Naive thymus-derived CD4-positive, alpha-beta T cell (primary cell): ENCODE measurements around the gene FHIP1B. TPM values are rescaled to one million over a fixed set of nuclear protein-coding genes. Genes with fewer than 3 reads are reported as not detected.
"Not testable (repeated sequence)": the region's sequence is repeated elsewhere in the genome, so short reads cannot be mapped to it uniquely, and the experiment has no call there.

Experiments used
- ATAC-seq: fragments of 150-1000 bp; cut with Tn5 transposase; 2 replicates; pipeline ENCODE4 v1.10.0; 2021; ENCODE audit warnings: mild to moderate bottlenecking, moderate library complexity
- CTCF ChIA-PET: fragments of 350-600 bp; sonication (Branson Sonifier 250); formaldehyde crosslinking; loops from one replicate; lab custom pipeline; 2021; ENCODE audit warnings: antibody characterized with exemption; lab: Charles Lee
- POLR2A ChIA-PET: fragments of 350-600 bp; sonication (Branson Sonifier 250); formaldehyde crosslinking; loops from one replicate; lab custom pipeline; 2021; ENCODE audit warnings: antibody characterized with exemption, inconsistent platforms; lab: Charles Lee
- DNase-seq, 9 donors: peaks; one replicate each; pipeline versions ENCODE4 v3.0.0 to v3.0.0-alpha.2; 2020 to 2022; ENCODE audit warnings: mixed read lengths in 1 of 9
- H3K27ac ChIP-seq: one replicate; pipeline ENCODE4 v1.7.0; 2013; ENCODE audit warnings: mild to moderate bottlenecking, low read depth, low read length, moderate library complexity
- H3K27me3 ChIP-seq, 2 donors: one replicate each; pipeline ENCODE4 v1.7.0; 2013; ENCODE audit warnings: low read length in 2 of 2, mild to moderate bottlenecking in 2 of 2, moderate library complexity in 2 of 2; ENCODE audit not compliant: control insufficient read depth in 2 of 2, insufficient read depth in 2 of 2
- H3K36me3 ChIP-seq, 3 experiments: 1 replicate in 2 of 3; 2 replicates in 1 of 3; pipeline ENCODE4 v1.7.0; 2013; ENCODE audit warnings: low read length in 3 of 3, mild to moderate bottlenecking in 3 of 3, moderate library complexity in 1 of 3; ENCODE audit not compliant: insufficient read depth in 3 of 3, control insufficient read depth in 2 of 3
- H3K4me1 ChIP-seq, 2 donors: one replicate each; pipeline ENCODE4 v1.7.0; 2013; ENCODE audit warnings: low read length in 2 of 2, mild to moderate bottlenecking in 2 of 2, moderate library complexity in 1 of 2; ENCODE audit not compliant: control insufficient read depth in 2 of 2, insufficient read depth in 2 of 2
- H3K4me3 ChIP-seq: 2 replicates; pipeline ENCODE4 v1.7.0; 2013; ENCODE audit warnings: mild to moderate bottlenecking, low read length
- H3K9me3 ChIP-seq, 3 experiments: 1 replicate in 2 of 3; 2 replicates in 1 of 3; pipeline ENCODE4 v1.7.0; 2013; ENCODE audit warnings: low read length in 3 of 3; ENCODE audit not compliant: control insufficient read depth in 2 of 3
- H3K27ac Mint-ChIP-seq, 9 donors: one replicate each; pipeline ENCODE4 v1.8.0; 2020 to 2022; ENCODE audit warnings: mixed read lengths in 9 of 9, mild to moderate bottlenecking in 8 of 9, moderate library complexity in 5 of 9, inconsistent platforms in 2 of 9
- H3K27me3 Mint-ChIP-seq, 5 donors: one replicate each; pipeline ENCODE4 v1.8.0; 2021 to 2022; ENCODE audit warnings: mixed read lengths in 5 of 5, mild to moderate bottlenecking in 1 of 5
- H3K36me3 Mint-ChIP-seq, 5 donors: one replicate each; pipeline ENCODE4 v1.8.0; 2020 to 2022; ENCODE audit warnings: mixed read lengths in 5 of 5, mild to moderate bottlenecking in 3 of 5, inconsistent platforms in 1 of 5
- H3K4me1 Mint-ChIP-seq, 7 donors: one replicate each; pipeline ENCODE4 v1.8.0; 2020 to 2022; ENCODE audit warnings: mixed read lengths in 7 of 7, mild to moderate bottlenecking in 3 of 7, inconsistent platforms in 1 of 7
- H3K4me3 Mint-ChIP-seq, 10 donors: one replicate each; pipeline ENCODE4 v1.8.0; 2020 to 2022; ENCODE audit warnings: mild to moderate bottlenecking in 10 of 10, mixed read lengths in 10 of 10, moderate library complexity in 6 of 10, inconsistent platforms in 2 of 10
- H3K9me3 Mint-ChIP-seq, 11 donors: one replicate each; pipeline ENCODE4 v1.8.0; 2020 to 2022; ENCODE audit warnings: mixed read lengths in 11 of 11, mild to moderate bottlenecking in 4 of 11, inconsistent platforms in 1 of 11, moderate library complexity in 1 of 11
- intact Hi-C, 2 donors: fragments of 100-400 bp; cut with micrococcal nuclease; formaldehyde crosslinking; loops; one replicate each; pipeline ENCODE4 v1.15.1; 2023
- polyA plus RNA-seq, 2 donors: library from polyadenylated mRNA; unstranded; fragments of 300-500 nt; fragmentation: Illumina TruSeq; gene quantifications; one replicate each; pipeline ENCODE4 v1.2.3, GENCODE V29; 2021
- total RNA-seq, 6 experiments: library from RNA in 5 of 6; stranded (reverse) in 5 of 6; gene quantifications; 1 replicate in 5 of 6; 2 replicates in 1 of 6; pipeline ENCODE4 v1.2.3 and lab custom pipeline; 2021 to 2026

Gene FHIP1B
- 10 to 100 TPM; 26.8 to 52.4 (median 44.3) TPM for total RNA-seq
- polyA plus RNA-seq, result 10 to 100 TPM in 1 of 2 donors, 1 to 10 TPM in 1; 9.7 to 20.3 TPM
- total RNA-seq (lab: John Stamatoyannopoulos, UW), result 36.6 reads per million, percentile 64 among the genes with 10 or more reads in this experiment

GRCh38 chr11:6234387-6235107 lies at the start of gene FHIP1B:
Gene FHIP1B (minus strand): TSS chr11:6234636. CDS start chr11:6224516, 10,120 bp downstream.
- H3K9me3 Mint-ChIP-seq, result peaks cover 0 to 2% (median 0%) of the 10 kb centered on the region in 11 donors
- no peaks in the 10 kb centered on the region for H3K9me3 ChIP-seq
- peaks cover 36 to 55% (median 50%) of the 10 kb centered on the region in 7 donors for H3K4me1 Mint-ChIP-seq
- no peaks in the 10 kb centered on the region for H3K27me3 ChIP-seq
- peak; percentile 95 for ATAC-seq
- ChIA-PET CTCF (interaction anchor here (1.4 kb wide), 1 partner anchor 129 kb away, joined by 3 read pairs; no protein-coding TSS in a partner anchor), POLR2A (interaction anchor here (1.6 kb wide), 1 partner anchor 247 kb away, joined by 4 read pairs; the partner anchor contains the start of genes ARFIP2 and TIMM10B)
- intact Hi-C loops, result loop anchor here (1.0 to 10.0 kb wide), 26 partner anchors 25 to 1842 kb away; partner anchors contain the start of genes ARFIP2 (in 2 of the 2), EIF3F (in 2 of the 2), MRPL17 (in 2 of the 2) and PPFIBP2 (in 2 of the 2)
- H3K36me3 Mint-ChIP-seq, result peaks cover 0 to 8% (median 4%) of the 10 kb centered on the region in 5 donors
- peak within 1 kb of the TSS; percentile 96 for H3K4me3 ChIP-seq
- peak within 1 kb of the TSS; percentile 90 to 100 (median 98) for H3K4me3 Mint-ChIP-seq
- H3K36me3 ChIP-seq, result no peaks in the 10 kb centered on the region
- H3K27ac Mint-ChIP-seq, result peak within 1 kb of the TSS; percentile 87 to 100 (median 97)
- peak; percentile 95 to 100 (median 100) for DNase-seq
- H3K4me1 ChIP-seq, result peaks cover 14 to 19% of the 10 kb centered on the region in 2 donors
- no peaks in the 10 kb centered on the region for H3K27me3 Mint-ChIP-seq
- peak within 1 kb of the TSS; percentile 81 for H3K27ac ChIP-seq

- Mint-ChIP-seq H3K27ac (no peak overlapping the region), H3K4me3 (no peak overlapping the region), H3K4me1 (peaks cover 0 to under 1% (median 0%) of the 10 kb centered on the region in 7 donors), H3K36me3 (no peaks in the 10 kb centered on the region), H3K27me3 (peaks cover 33 to 58% (median 50%) of the 10 kb centered on the region in 5 donors), H3K9me3 (no peaks in the 10 kb centered on the region)
- ChIA-PET POLR2A (no interaction called here), CTCF (interaction anchor here (0.6 kb wide), 1 partner anchor 33 kb away, joined by 4 read pairs; no protein-coding TSS in a partner anchor)
- H3K36me3 ChIP-seq, result no peaks in the 10 kb centered on the region
- H3K27me3 ChIP-seq, result no peaks in the 10 kb centered on the region
- ATAC-seq, result no peak
- H3K27ac ChIP-seq, result no peak overlapping the region
- no peaks in the 10 kb centered on the region for H3K9me3 ChIP-seq
- H3K4me3 ChIP-seq, result no peak overlapping the region
- no peak for DNase-seq
- intact Hi-C loops, result no loop called here
- H3K4me1 ChIP-seq, result no peaks in the 10 kb centered on the region
Measured at GRCh38 chr11:6283453-6284023, 49.1 kb upstream of the FHIP1B start.

- H3K4me1 ChIP-seq, H3K4me3 Mint-ChIP-seq, H3K27ac ChIP-seq, CTCF ChIA-PET, ATAC-seq, H3K9me3 Mint-ChIP-seq, H3K4me1 Mint-ChIP-seq, H3K9me3 ChIP-seq, H3K27me3 ChIP-seq, H3K27ac Mint-ChIP-seq, H3K36me3 ChIP-seq, DNase-seq, intact Hi-C loops, H3K4me3 ChIP-seq, POLR2A ChIA-PET, H3K36me3 Mint-ChIP-seq: not testable (repeated sequence)
- H3K27me3 Mint-ChIP-seq, result peaks cover 51 to 68% (median 66%) of the 10 kb centered on the region in 5 donors
Measured at GRCh38 chr11:6280809-6281208, 46.4 kb upstream of the FHIP1B start.

- H3K9me3 Mint-ChIP-seq, result peaks cover 0 to 6% (median 0%) of the 10 kb centered on the region in 11 donors
- CTCF ChIA-PET, result no interaction called here
- H3K36me3 Mint-ChIP-seq, result no peaks in the 10 kb centered on the region
Measured at GRCh38 chr11:6273188-6273587, 38.8 kb upstream of the FHIP1B start.

GRCh38 chr11:6271598-6271997 lies 37.2 kb upstream of the FHIP1B start:
- Histone ChIP-seq H3K36me3 (no peaks in the 10 kb centered on the region), H3K4me3 (no peak overlapping the region), H3K4me1 (no peaks in the 10 kb centered on the region), H3K27me3 (no peaks in the 10 kb centered on the region), H3K27ac (no peak overlapping the region), H3K9me3 (no peaks in the 10 kb centered on the region)
- Mint-ChIP-seq H3K27ac (no peak overlapping the region), H3K4me1 (peaks cover 0 to 4% (median 0%) of the 10 kb centered on the region in 7 donors), H3K36me3 (no peaks in the 10 kb centered on the region), H3K27me3 (peaks cover 33 to 61% (median 46%) of the 10 kb centered on the region in 5 donors), H3K4me3 (no peak overlapping the region), H3K9me3 (peaks cover 0 to 6% (median 0%) of the 10 kb centered on the region in 11 donors)
- CTCF ChIA-PET, result no interaction called here
- intact Hi-C loops, result no loop called here
- POLR2A ChIA-PET, result no interaction called here
- DNase-seq, result no peak
- ATAC-seq, result no peak

More at GRCh38 chr11:6273188-6273587, 38.8 kb upstream of the FHIP1B start:
- DNase-seq, result no peak
- Mint-ChIP-seq H3K4me3 (no peak overlapping the region), H3K27me3 (peaks cover 44 to 74% (median 59%) of the 10 kb centered on the region in 5 donors), H3K27ac (no peak overlapping the region), H3K4me1 (peaks cover 0 to 4% (median 0%) of the 10 kb centered on the region in 7 donors)
- Histone ChIP-seq H3K4me1 (no peaks in the 10 kb centered on the region), H3K36me3 (no peaks in the 10 kb centered on the region), H3K27ac (no peak overlapping the region), H3K27me3 (no peaks in the 10 kb centered on the region), H3K4me3 (no peak overlapping the region), H3K9me3 (no peaks in the 10 kb centered on the region)
- no peak for ATAC-seq
- intact Hi-C loops, result no loop called here
- POLR2A ChIA-PET, result no interaction called here

GRCh38 chr11:6270584-6271246 lies 36.3 kb upstream of the FHIP1B start:
- POLR2A ChIA-PET, result no interaction called here
- CTCF ChIA-PET, result no interaction called here
- DNase-seq, result no peak
- H3K27ac Mint-ChIP-seq, result no peak overlapping the region
- ATAC-seq, result no peak
- H3K4me3 ChIP-seq, result no peak overlapping the region
- H3K27ac ChIP-seq, result no peak overlapping the region
- H3K36me3 Mint-ChIP-seq, result no peaks in the 10 kb centered on the region
- H3K36me3 ChIP-seq, result no peaks in the 10 kb centered on the region
- peaks cover 0 to 6% (median 0%) of the 10 kb centered on the region in 11 donors for H3K9me3 Mint-ChIP-seq
- intact Hi-C loops, result no loop called here
- H3K4me1 ChIP-seq, result no peaks in the 10 kb centered on the region
- peaks cover 0 to 4% (median 0%) of the 10 kb centered on the region in 7 donors for H3K4me1 Mint-ChIP-seq
- peaks cover 28 to 57% (median 44%) of the 10 kb centered on the region in 5 donors for H3K27me3 Mint-ChIP-seq
- no peaks in the 10 kb centered on the region for H3K27me3 ChIP-seq
- no peaks in the 10 kb centered on the region for H3K9me3 ChIP-seq
- peak overlapping the region in 5 of 10 donors; percentile 4 to 38 (median 23) for H3K4me3 Mint-ChIP-seq
